Measurements from ENCODE around the gene CSNK1G3. TPM values are rescaled to one million over a fixed set of nuclear protein-coding genes. Genes with fewer than 3 reads are reported as not detected.

CSNK1G3 gene
- total RNA-seq, 4 donors from 2014 or later: 43.5 to 60.0 (median 53.2) TPM

- H3K27ac ChIP-seq: peak overlapping the region; percentile 15 to 49 (median 27)
- no peaks in the 10 kb centered on the region for H3K9me3 ChIP-seq
- H3K36me3 ChIP-seq: no peaks in the 10 kb centered on the region
- DNase-seq: no peak
- no peak overlapping the region for H3K4me3 ChIP-seq (replicated peaks in 1 of 3)
- no peaks in the 10 kb centered on the region for H3K27me3 ChIP-seq
- TF ChIP-seq POLR2A (IDR thresholded peaks at IDR 0.05): no peak
- TF ChIP-seq, protein P1, sequence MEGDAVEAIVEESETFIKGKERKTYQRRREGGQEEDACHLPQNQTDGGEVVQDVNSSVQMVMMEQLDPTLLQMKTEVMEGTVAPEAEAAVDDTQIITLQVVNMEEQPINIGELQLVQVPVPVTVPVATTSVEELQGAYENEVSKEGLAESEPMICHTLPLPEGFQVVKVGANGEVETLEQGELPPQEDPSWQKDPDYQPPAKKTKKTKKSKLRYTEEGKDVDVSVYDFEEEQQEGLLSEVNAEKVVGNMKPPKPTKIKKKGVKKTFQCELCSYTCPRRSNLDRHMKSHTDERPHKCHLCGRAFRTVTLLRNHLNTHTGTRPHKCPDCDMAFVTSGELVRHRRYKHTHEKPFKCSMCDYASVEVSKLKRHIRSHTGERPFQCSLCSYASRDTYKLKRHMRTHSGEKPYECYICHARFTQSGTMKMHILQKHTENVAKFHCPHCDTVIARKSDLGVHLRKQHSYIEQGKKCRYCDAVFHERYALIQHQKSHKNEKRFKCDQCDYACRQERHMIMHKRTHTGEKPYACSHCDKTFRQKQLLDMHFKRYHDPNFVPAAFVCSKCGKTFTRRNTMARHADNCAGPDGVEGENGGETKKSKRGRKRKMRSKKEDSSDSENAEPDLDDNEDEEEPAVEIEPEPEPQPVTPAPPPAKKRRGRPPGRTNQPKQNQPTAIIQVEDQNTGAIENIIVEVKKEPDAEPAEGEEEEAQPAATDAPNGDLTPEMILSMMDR (IDR thresholded peaks at IDR 0.05): no peak
- intact Hi-C loops (cut with DNase I): no loop called here
- 20 to 32% methylated on average over 2 of the region's 2 CpGs for WGBS, 2 donors
- peaks cover 26 to 27% of the 10 kb centered on the region in 2 donors for H3K4me1 ChIP-seq
Measured at GRCh38 chr5:123659495-123659894, 147.5 kb downstream of the CSNK1G3 start.

DNA sequence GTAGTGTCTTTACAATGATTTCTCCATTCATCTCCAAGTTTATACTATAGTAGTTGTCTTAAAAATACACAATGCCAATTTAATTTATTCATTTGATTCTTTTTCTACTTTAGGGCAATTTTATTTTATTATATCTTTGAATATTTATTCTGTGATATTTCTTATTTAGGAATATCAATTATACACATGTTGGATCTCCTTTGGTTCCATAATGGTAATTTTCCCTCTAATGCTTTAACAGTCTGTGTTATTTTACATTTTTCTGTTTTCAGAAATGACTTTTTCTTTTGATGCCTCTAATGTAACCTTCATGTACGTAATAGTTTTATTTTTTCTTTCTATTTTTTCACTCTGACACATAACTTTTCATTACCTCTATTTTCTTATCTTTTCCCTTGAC, 153.0 kb downstream of the CSNK1G3 start:
- H3K27ac ChIP-seq: no peak overlapping the region
- intact Hi-C loops (cut with DNase I): no loop called here
- no peak for DNase-seq
- no peaks in the 10 kb centered on the region for H3K27me3 ChIP-seq
- peaks cover 13 to 15% of the 10 kb centered on the region in 2 donors for H3K4me1 ChIP-seq
- H3K9me3 ChIP-seq: no peaks in the 10 kb centered on the region
- 89 to 97% methylated on average over 1 of the region's 1 CpG for WGBS, 2 donors
- H3K4me3 ChIP-seq (replicated peaks in 1 of 3): no peak overlapping the region
- no peaks in the 10 kb centered on the region for H3K36me3 ChIP-seq
- no peak for TF ChIP-seq POLR2A (IDR thresholded peaks at IDR 0.05)

- Histone ChIP-seq H3K9me3 (no peaks in the 10 kb centered on the region), H3K4me1 (peaks cover 4 to 5% of the 10 kb centered on the region in 2 donors), H3K27me3 (no peaks in the 10 kb centered on the region), H3K36me3 (no peaks in the 10 kb centered on the region), H3K27ac (no peak overlapping the region), H3K4me3 (replicated peaks in 1 of 3) (no peak overlapping the region)
- TF ChIP-seq, protein P1 (IDR thresholded peaks at IDR 0.05): no peak
- no peak for TF ChIP-seq POLR2A (IDR thresholded peaks at IDR 0.05)
- DNase-seq: no peak
- WGBS, 2 donors: 93 to 98% methylated on average over 2 of the region's 2 CpGs
- intact Hi-C loops (cut with DNase I): no loop called here
Measured at GRCh38 chr5:123665822-123666371, 153.9 kb downstream of the CSNK1G3 start.

Other genes with a start within 250 kb of the CSNK1G3 start
- gene CEP120, start 88.8 kb upstream of the CSNK1G3 start, total RNA-seq: 10 to 100 TPM; 21.7 to 32.0 (median 23.6) TPM